ENCODE measurements around the gene SYNC.
"Not testable (repeated sequence)": the region's sequence is repeated elsewhere in the genome, so short reads cannot be mapped to it uniquely, and the experiment has no call there.

Gene SYNC

GRCh38 chr1:32635508-32636277, 66.9 kb downstream of the SYNC start:
- DNase-seq: no peak

GRCh38 chr1:32632829-32633228, 69.7 kb downstream of the SYNC start:
- DNase-seq: no peak

GRCh38 chr1:32630173-32630572, 72.4 kb downstream of the SYNC start:
- not testable (repeated sequence) for DNase-seq
